ENCODE measurements around the gene COQ5.

The COQ5 gene

GRCh38 chr12:120495731-120496412 lies 33.1 kb downstream of the COQ5 start, which contains the start of gene DYNLL1:
Gene DYNLL1 (plus strand): TSS chr12:120496113. CDS start chr12:120496422, 309 bp downstream.
- no peaks in the 10 kb centered on the region for H3K9me3 ChIP-seq (ENCODE audit: insufficient read depth, low read length)
- H3K4me3 ChIP-seq (ENCODE audit: low read length): peak within 1 kb of the TSS; percentile 95
- H3K4me1 ChIP-seq (ENCODE audit: low read length): peaks cover 14% of the 10 kb centered on the region
- H3K27me3 ChIP-seq (ENCODE audit: low read depth, low read length): no peaks in the 10 kb centered on the region
- peak within 1 kb of the TSS; percentile 96 for H3K9ac ChIP-seq (ENCODE audit: low read length)
- peak within 1 kb of the TSS; percentile 76 for H3K27ac ChIP-seq (ENCODE audit: low read length)
- H3K36me3 ChIP-seq (replicated peaks; ENCODE audit: low read depth, low read length): peaks cover 24% of the 10 kb centered on the region
- peak within 1 kb of the TSS; percentile 96 for H3K4me2 ChIP-seq (ENCODE audit: low read length)
- peak within 1 kb of the TSS; percentile 66; the same call in 1 of the 2 replicates for H2AFZ ChIP-seq (ENCODE audit: low read depth, low read length)
- H4K20me1 ChIP-seq (ENCODE audit: insufficient read depth, low read length): peaks cover 11% of the 10 kb centered on the region
- TF ChIP-seq CTCF (IDR thresholded peaks at IDR 0.05; ENCODE audit: low read depth, low read length) (no peak), EZH2phosphoT487 (IDR thresholded peaks at IDR 0.05; ENCODE audit: low read depth) (no peak)
- H3K79me2 ChIP-seq (ENCODE audit: low read length): peaks cover 37% of the 10 kb centered on the region

- Histone ChIP-seq H3K36me3 (replicated peaks; ENCODE audit: low read depth, low read length) (peaks cover 21% of the 10 kb centered on the region), H3K27ac (ENCODE audit: low read length) (no peak overlapping the region), H3K4me1 (ENCODE audit: low read length) (peaks cover 14% of the 10 kb centered on the region), H2AFZ (ENCODE audit: low read depth, low read length) (peak overlapping the region; percentile 66; the same call in 1 of the 2 replicates), H4K20me1 (ENCODE audit: insufficient read depth, low read length) (peaks cover 11% of the 10 kb centered on the region), H3K27me3 (ENCODE audit: low read depth, low read length) (no peaks in the 10 kb centered on the region), H3K79me2 (ENCODE audit: low read length) (peaks cover 37% of the 10 kb centered on the region), H3K4me2 (ENCODE audit: low read length) (peak overlapping the region; percentile 82), H3K9me3 (ENCODE audit: insufficient read depth, low read length) (no peaks in the 10 kb centered on the region), H3K4me3 (ENCODE audit: low read length) (peak overlapping the region; percentile 95), H3K9ac (ENCODE audit: low read length) (peak overlapping the region; percentile 72)
- TF ChIP-seq CTCF (IDR thresholded peaks at IDR 0.05; ENCODE audit: low read depth, low read length) (no peak), EZH2phosphoT487 (IDR thresholded peaks at IDR 0.05; ENCODE audit: low read depth) (no peak)
These were observed 33.7 kb downstream of the COQ5 start for GRCh38 chr12:120495186-120495730.

- peaks cover 6% of the 10 kb centered on the region for H3K4me1 ChIP-seq (ENCODE audit: low read length)
- H3K79me2 ChIP-seq (ENCODE audit: low read length): peaks cover 11% of the 10 kb centered on the region
- H3K9ac ChIP-seq (ENCODE audit: low read length): no peak overlapping the region
- no peak overlapping the region for H3K27ac ChIP-seq (ENCODE audit: low read length)
- no peaks in the 10 kb centered on the region for H4K20me1 ChIP-seq (ENCODE audit: insufficient read depth, low read length)
- H3K4me2 ChIP-seq (ENCODE audit: low read length): no peak overlapping the region
- H3K9me3 ChIP-seq (ENCODE audit: insufficient read depth, low read length): no peaks in the 10 kb centered on the region
- H2AFZ ChIP-seq (ENCODE audit: low read depth, low read length): no peak overlapping the region
- TF ChIP-seq CTCF (IDR thresholded peaks at IDR 0.05; ENCODE audit: low read depth, low read length): no peak
- no peaks in the 10 kb centered on the region for H3K27me3 ChIP-seq (ENCODE audit: low read depth, low read length)
- no peaks in the 10 kb centered on the region for H3K36me3 ChIP-seq (replicated peaks; ENCODE audit: low read depth, low read length)
- no peak overlapping the region for H3K4me3 ChIP-seq (ENCODE audit: low read length)
These were observed 38.0 kb downstream of the COQ5 start for GRCh38 chr12:120490833-120491512.

GRCh38 chr12:120490325-120490724 lies 38.6 kb downstream of the COQ5 start:
- Histone ChIP-seq H3K4me2 (ENCODE audit: low read length) (no peak overlapping the region), H3K36me3 (replicated peaks; ENCODE audit: low read depth, low read length) (no peaks in the 10 kb centered on the region), H3K9me3 (ENCODE audit: insufficient read depth, low read length) (no peaks in the 10 kb centered on the region), H3K9ac (ENCODE audit: low read length) (no peak overlapping the region), H3K4me3 (ENCODE audit: low read length) (no peak overlapping the region), H2AFZ (ENCODE audit: low read depth, low read length) (no peak overlapping the region), H3K27ac (ENCODE audit: low read length) (no peak overlapping the region), H3K4me1 (ENCODE audit: low read length) (peaks cover 6% of the 10 kb centered on the region), H3K27me3 (ENCODE audit: low read depth, low read length) (no peaks in the 10 kb centered on the region), H4K20me1 (ENCODE audit: insufficient read depth, low read length) (no peaks in the 10 kb centered on the region), H3K79me2 (ENCODE audit: low read length) (peaks cover 9% of the 10 kb centered on the region)
- TF ChIP-seq EZH2phosphoT487 (IDR thresholded peaks at IDR 0.05; ENCODE audit: low read depth) (no peak), CTCF (IDR thresholded peaks at IDR 0.05; ENCODE audit: low read depth, low read length) (no peak)

Data from OCI-LY3 (cell line).